Natural killer cell treated with Interleukin-12 subunit alpha and Interleukin-12 subunit beta and Interleukin-15 and Interleukin-18, amount 100 ng/mL, for 72 hours (primary cell): ENCODE measurements around the gene TMCO4. TPM values are rescaled to one million over a fixed set of nuclear protein-coding genes. Genes with fewer than 3 reads are reported as not detected.
"Not testable (repeated sequence)": the region's sequence is repeated elsewhere in the genome, so short reads cannot be mapped to it uniquely, and the experiment has no call there.

Source experiments
- ATAC-seq, 2 donors: fragments of 150-1000 bp; cut with Tn5 transposase in 1 of 2; sonication (Bioruptor Pico), chemical (Tn5 transposase) in 1 of 2; 2 replicates each; pipeline ENCODE4 v1.10.0; 2021
- DNase-seq: peaks from one replicate; pipeline ENCODE4 v3.0.0; 2022; ENCODE audit warnings: low spot score
- H3K27ac Mint-ChIP-seq, 2 donors: 1 replicate in 1 of 2; 2 replicates in 1 of 2; pipeline ENCODE4 v1.8.0; 2022; ENCODE audit warnings: mixed read lengths in 2 of 2, mild to moderate bottlenecking in 1 of 2, moderate library complexity in 1 of 2
- H3K27me3 Mint-ChIP-seq, 2 donors: 1 replicate in 1 of 2; 2 replicates in 1 of 2; pipeline ENCODE4 v1.8.0; 2022; ENCODE audit warnings: mixed read lengths in 2 of 2
- H3K36me3 Mint-ChIP-seq: one replicate; pipeline ENCODE4 v1.8.0; 2022; ENCODE audit warnings: mixed read lengths
- H3K4me1 Mint-ChIP-seq, 2 donors: 1 replicate in 1 of 2; 2 replicates in 1 of 2; pipeline ENCODE4 v1.8.0; 2022; ENCODE audit warnings: low read depth in 2 of 2, mixed read lengths in 2 of 2, mild to moderate bottlenecking in 1 of 2
- H3K4me3 Mint-ChIP-seq: one replicate; pipeline ENCODE4 v1.8.0; 2022; ENCODE audit warnings: mixed read lengths
- H3K9me3 Mint-ChIP-seq: 2 replicates; pipeline ENCODE4 v1.8.0; 2022; ENCODE audit warnings: mixed read lengths
- total RNA-seq, 2 donors: library from RNA; stranded (reverse); gene quantifications; one replicate each; pipeline ENCODE4 v1.2.3, GENCODE V29; 2022

TMCO4 gene
- total RNA-seq, 2 donors from 2014 or later: 11.7 to 20.3 TPM

DNA sequence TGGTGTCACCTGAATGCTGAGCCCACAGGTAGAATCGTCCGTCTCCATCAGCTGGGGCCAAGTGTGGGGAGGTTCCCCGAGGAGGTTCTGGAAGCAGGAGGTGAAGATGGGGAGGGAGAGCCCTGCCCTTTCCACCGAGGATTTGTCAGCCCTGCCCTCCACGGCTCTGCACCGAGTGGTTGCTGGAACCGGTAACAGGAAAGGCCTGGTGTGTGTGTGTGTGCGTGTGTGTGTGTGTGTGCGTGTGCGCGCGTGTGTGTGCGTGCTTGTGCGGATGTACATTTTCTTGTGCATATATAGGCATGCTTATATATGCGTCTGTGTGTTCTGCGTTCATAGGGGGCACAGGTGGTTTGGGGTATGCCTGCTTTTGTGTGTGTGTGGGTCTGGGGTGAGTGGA, 152.1 kb downstream of the TMCO4 start:
- Mint-ChIP-seq H3K9me3 (no peaks in the 10 kb centered on the region), H3K4me3 (no peak overlapping the region), H3K4me1 (peaks cover 9 to 12% of the 10 kb centered on the region in 2 donors), H3K36me3 (no peaks in the 10 kb centered on the region), H3K27me3 (peaks cover 12 to 14% of the 10 kb centered on the region in 2 donors), H3K27ac (no peak overlapping the region)
- ATAC-seq (no peak), DNase-seq (no peak)

DNA sequence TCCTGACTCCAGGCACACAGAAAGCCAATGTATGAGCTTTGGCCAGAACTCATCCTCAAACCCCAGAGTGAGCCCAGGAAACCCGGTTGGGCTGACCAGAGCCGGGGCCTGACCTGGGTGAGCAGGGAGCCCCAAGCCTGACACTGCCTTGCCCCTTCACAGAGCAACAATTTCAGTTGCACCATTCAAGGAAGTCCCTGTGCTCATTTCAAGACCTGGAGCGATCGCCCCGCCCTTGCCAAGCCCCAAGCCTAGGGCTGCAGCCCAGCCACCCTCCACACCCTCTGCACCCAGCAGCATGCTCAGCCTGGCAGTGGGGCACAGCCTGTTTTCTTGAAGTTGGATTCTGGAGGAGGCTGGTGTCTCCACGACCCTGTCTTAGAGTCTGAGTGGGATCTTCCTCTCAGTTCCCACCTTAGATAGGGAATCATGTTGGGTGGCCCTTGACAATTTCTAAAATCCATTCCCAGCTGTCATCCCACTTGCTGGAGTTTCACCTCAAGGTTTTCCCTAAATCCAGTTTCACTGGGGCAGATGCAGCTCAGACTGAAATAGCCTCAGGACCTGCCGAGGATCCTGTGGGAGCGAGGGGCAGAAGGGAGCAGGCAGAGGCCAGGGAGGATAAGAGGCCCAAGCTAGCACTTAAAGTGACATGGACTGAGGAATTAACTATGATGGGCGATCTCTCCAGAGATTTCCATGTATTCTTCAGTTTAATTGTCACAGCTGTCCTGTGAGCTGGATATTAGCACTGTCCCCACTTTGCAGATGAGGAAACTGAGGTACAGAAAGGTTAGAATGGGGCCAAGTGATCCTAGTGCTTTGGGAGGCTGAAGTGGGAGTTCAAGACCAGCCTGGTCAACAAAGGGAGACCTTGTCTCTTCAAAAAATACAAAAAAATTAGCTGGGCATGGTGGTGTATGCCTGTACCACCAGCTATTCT, 153.1 kb downstream of the TMCO4 start:
- no peak overlapping the region for H3K27ac Mint-ChIP-seq
- ATAC-seq (peak in 1 of 2 donors; percentile 18), DNase-seq (no peak)
- H3K9me3 Mint-ChIP-seq: no peaks in the 10 kb centered on the region
- peaks cover 9 to 12% of the 10 kb centered on the region in 2 donors for H3K4me1 Mint-ChIP-seq
- H3K27me3 Mint-ChIP-seq: peaks cover 13 to 18% of the 10 kb centered on the region in 2 donors
- no peaks in the 10 kb centered on the region for H3K36me3 Mint-ChIP-seq
- peak overlapping the region; percentile 41 for H3K4me3 Mint-ChIP-seq

DNA sequence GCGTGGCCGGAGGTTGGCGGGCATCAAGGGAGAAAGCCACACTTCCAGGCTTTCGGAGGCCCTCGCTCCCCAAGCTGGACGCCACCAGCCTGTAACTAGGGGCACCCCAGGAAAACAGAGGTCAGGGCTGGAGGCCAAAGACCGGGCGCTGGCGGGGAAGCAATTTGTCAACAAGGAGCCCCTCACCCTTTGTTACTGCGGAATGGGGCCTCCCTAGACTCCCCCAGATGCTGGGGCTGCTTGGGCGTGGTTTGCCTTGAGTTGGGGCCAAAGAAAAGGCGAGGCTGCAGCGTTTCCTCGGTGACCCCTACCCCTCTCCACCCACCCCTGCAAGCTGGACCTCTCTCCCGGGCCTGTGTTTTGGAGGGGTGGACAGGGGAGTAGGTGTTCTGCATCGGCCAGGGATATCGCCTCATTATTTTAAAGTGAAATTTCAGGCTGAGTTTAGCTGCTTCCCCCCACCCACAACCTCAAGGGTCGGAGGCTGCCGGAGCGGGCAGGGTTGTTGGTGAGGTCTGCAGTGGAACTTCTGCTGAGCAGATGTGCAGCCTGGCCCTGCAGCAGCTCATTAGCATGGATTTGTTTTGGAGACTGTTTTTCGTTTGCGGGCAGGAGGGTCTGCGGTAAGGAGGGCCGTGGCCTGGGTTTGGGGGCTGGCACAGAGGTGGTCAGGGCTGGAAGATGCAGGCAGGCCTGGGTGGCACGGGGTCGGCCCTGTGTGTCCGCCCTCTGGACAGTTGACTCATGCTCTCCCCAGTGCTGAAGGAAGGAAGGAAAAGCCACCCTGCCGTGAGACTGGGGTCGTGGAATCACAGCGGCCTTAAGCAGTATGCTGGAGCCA, 154.1 kb downstream of the TMCO4 start:
- H3K9me3 Mint-ChIP-seq: no peaks in the 10 kb centered on the region
- peak overlapping the region; percentile 41 for H3K4me3 Mint-ChIP-seq
- H3K27ac Mint-ChIP-seq: no peak overlapping the region
- no peak for DNase-seq
- H3K4me1 Mint-ChIP-seq: peaks cover 9 to 12% of the 10 kb centered on the region in 2 donors
- no peak for ATAC-seq
- H3K27me3 Mint-ChIP-seq: peaks cover 13 to 23% of the 10 kb centered on the region in 2 donors
- H3K36me3 Mint-ChIP-seq: no peaks in the 10 kb centered on the region

DNA sequence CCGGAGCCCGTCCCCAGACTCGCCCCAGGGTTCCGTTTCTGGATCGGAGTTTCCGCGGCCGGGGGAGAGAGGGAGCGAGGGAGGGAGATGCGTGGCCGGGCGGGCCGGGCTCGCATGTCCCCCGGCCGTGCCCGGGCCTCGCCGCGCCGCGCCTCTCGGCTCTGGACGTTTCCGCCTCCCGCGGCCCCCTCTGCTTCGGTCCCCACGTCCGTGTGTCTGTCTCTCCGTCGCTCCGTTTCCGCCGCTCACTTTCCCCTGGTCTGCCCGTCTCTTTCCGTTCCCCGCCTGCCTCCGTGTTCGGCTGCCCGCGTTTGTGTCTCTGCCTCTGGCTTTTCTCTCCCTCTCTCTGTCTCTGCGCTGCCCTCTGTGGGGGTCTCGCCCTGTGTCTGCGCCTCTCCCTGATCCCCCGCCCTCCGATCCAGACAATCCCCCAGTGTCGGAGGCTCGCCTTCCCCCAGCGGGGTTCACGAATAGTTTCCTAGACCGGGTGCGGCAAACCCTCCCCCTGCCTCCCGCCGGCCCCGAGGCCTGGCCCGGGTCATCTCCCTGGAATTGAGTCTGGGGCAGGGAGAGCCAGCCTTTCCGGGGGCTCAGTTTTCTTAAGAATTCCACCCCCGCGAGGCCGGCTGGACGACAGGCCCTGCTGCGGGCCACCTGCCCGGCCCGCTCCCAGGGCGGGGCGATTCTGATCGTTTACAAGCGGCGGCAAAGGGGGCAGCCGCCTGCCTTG, 154.9 kb downstream of the TMCO4 start:
- peak overlapping the region; percentile 94 for H3K4me3 Mint-ChIP-seq
- H3K27me3 Mint-ChIP-seq: peaks cover 13 to 23% of the 10 kb centered on the region in 2 donors
- peaks cover 9 to 12% of the 10 kb centered on the region in 2 donors for H3K4me1 Mint-ChIP-seq
- H3K9me3 Mint-ChIP-seq: no peaks in the 10 kb centered on the region
- ATAC-seq: peak; percentile 68 to 72
- DNase-seq: peak; percentile 69
- no peaks in the 10 kb centered on the region for H3K36me3 Mint-ChIP-seq
- peak overlapping the region; percentile 15 to 44 for H3K27ac Mint-ChIP-seq

DNA sequence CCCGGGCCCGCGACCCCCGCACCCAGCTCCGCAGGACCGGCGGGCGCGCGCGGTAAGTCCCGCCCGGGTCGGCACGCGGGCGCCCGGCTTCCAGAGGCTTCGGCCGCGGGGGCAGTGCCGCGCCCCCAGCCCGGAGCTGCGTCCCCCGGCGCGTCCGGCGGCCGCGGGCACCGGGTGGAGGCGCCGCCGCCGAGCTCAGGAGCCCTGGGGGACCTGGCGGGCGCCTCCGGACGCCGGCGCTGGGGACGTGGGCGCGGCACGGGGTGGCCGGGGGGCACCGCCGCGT, 155.4 kb downstream of the TMCO4 start:
- Mint-ChIP-seq H3K36me3 (no peaks in the 10 kb centered on the region), H3K27ac (peak overlapping the region in 1 of 2 donors; percentile 44), H3K4me1 (peaks cover 9 to 12% of the 10 kb centered on the region in 2 donors), H3K9me3 (no peaks in the 10 kb centered on the region), H3K4me3 (peak overlapping the region; percentile 94), H3K27me3 (peaks cover 13 to 23% of the 10 kb centered on the region in 2 donors)
- no peak for DNase-seq
- peak in 1 of 2 donors; percentile 33 for ATAC-seq

DNA sequence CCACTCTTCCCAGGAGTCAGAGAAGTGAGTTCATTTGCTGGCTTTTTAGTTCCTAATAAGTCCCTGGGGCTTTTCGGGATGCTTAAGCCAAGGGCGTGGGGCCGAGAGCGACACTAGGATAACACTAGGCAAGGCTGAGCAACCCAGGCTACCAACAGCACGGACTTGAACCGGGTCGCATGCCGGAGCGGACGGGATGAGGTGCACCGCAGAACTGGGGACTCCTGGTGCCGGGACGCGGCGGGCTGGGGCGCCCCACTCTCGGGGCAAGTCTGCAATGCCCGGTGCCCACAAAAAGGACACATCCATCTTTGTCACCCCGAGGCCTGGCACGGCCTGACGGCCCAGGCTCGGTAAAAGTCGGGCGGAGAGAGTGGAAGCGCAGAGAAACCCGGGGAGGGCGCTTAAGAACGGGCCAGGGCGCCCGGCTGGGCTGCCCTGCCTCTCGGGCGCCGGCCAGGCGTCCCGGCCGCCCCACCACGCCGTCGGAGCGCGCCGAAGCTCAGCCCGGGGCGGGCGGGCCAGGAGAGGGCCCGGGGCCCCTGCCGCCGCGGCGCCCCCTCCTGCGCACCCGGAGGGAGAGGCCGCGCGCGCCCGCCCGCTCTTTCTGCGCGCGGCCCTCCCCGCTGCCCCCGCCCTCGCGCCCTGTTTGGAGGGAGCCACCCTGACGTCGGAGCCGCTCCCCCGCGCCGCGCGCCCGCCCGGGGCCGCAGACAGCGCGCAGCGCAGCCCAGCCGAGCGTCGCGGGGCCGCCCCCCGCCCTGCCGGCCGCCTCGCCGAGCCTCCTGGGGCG, 155.9 kb downstream of the TMCO4 start, which contains the start of gene NBL1:
NBL1 (plus strand) TSS at position 710 of the 793 bp plus-strand sequence. CDS start 10,720 bp downstream, outside the sequence.
- ATAC-seq (peak; percentile 87 to 91), DNase-seq (peak; percentile 72)
- Mint-ChIP-seq H3K9me3 (no peaks in the 10 kb centered on the region), H3K4me1 (peaks cover 9 to 12% of the 10 kb centered on the region in 2 donors), H3K36me3 (no peaks in the 10 kb centered on the region), H3K27ac (peak within 1 kb of the TSS; percentile 15 to 59), H3K4me3 (peak within 1 kb of the TSS; percentile 94), H3K27me3 (peaks cover 15 to 23% of the 10 kb centered on the region in 2 donors)

DNA sequence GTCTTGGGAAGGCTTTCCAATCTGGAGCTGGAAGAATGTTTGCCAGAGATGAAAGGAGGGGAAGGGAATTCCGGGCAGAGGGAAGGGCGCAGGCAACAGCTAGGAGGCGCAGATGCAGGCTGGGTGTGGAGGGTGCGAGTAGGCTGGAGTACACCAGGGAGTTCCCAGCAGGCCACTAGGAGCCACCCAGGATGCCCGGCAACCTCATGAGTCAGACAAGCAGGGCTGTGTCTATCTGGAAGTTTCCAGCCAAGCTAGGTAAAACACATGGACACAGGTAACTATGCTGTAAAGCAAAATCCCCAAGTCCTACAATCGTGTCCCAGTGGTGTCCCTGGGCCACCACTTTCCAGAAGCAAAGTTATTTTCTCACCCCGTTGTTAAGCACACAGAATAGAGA, 156.6 kb downstream of the TMCO4 start:
- no peaks in the 10 kb centered on the region for H3K9me3 Mint-ChIP-seq
- peak overlapping the region; percentile 75 for H3K4me3 Mint-ChIP-seq
- peaks cover 9 to 12% of the 10 kb centered on the region in 2 donors for H3K4me1 Mint-ChIP-seq
- H3K36me3 Mint-ChIP-seq: no peaks in the 10 kb centered on the region
- peaks cover 15 to 23% of the 10 kb centered on the region in 2 donors for H3K27me3 Mint-ChIP-seq
- no peak for DNase-seq
- H3K27ac Mint-ChIP-seq: peak overlapping the region in 1 of 2 donors; percentile 59
- ATAC-seq: no peak

DNA sequence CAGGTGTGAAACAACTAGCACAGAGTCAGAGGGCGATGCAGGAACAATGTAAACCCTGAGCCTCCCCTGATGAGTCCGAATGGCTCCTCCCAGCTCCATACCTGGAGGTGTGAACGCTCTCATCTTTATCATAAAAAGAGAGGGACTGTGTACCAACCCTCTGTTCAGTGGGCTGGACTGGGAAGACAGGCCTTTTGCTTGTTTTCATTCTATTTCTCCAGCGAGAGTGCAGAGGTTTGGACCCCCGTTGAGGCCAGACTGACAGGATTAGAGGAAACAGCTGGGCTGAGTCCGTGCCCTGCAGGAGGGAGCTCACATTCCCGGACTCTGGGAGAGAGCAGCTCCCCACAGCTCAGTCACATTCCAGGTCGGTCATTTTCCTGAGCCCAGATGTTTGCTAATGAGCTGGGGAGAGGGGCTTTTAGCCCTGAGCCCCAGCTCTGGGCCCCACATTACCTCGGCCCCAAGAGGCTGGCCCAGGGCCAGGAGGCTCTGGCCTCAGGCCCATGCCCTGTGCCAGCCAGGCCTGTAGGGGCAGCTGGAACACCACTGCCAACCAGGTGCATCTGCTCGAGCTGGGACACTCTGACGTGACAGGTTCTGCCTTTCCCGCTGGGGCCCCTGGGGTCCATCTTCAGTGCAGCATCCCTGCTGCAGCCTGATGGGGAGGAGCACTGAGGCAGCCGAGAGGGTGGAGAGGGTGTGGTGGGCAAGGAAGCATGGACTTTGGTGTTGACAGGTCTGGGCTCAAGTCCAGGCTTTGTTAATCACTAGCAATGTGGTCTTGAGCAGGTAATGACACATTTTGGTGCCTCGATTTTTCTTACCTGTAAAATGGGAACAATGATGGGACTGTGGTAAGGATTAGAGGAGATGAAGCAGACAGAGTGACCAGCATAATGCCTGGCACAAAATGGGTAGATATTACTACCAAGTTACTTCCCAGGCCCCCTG, 159.1 kb downstream of the TMCO4 start:
- ATAC-seq (no peak), DNase-seq (no peak)
- H3K9me3 Mint-ChIP-seq: no peaks in the 10 kb centered on the region
- H3K36me3 Mint-ChIP-seq: no peaks in the 10 kb centered on the region
- H3K4me3 Mint-ChIP-seq: no peak overlapping the region
- peaks cover 15 to 23% of the 10 kb centered on the region in 2 donors for H3K27me3 Mint-ChIP-seq
- peaks cover 3 to 5% of the 10 kb centered on the region in 2 donors for H3K4me1 Mint-ChIP-seq
- H3K27ac Mint-ChIP-seq: no peak overlapping the region

DNA sequence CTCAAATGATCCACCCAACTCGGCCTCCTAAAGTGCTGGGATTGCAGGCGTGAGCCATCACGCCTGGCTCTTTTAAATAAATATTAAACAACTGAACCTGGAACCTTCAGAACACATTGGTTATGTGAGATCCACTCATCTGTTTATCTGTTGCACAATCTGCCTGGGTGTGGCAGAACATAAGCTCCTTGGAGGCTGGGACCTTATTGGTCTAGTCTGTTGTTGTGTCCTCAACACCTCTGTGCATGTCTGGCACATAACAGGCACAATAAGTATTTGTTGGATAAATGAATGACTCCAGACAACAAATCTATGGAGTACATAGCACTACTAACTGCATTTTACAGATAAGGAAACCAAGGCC, 159.7 kb downstream of the TMCO4 start:
- H3K27ac Mint-ChIP-seq: no peak overlapping the region
- H3K36me3 Mint-ChIP-seq: no peaks in the 10 kb centered on the region
- peaks cover 15 to 21% of the 10 kb centered on the region in 2 donors for H3K27me3 Mint-ChIP-seq

DNA sequence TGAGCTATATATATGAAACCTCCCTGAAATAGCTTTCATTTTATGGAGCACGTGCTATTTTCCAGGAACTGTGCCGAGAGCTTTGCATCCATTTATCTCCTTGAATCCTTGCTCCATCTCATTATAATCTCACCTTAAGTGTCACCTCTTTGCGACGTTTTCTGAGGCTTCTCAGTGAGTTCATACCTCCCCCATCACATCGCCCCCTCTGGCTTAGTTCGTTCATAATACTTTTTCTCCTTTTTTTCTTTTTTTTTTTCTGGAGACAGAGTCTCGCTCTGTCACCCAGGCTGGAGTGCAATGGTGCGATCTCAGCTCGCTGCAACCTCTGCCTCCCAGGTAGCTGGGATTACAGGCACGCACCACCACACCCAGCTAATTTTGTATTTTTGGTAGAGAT, 160.5 kb downstream of the TMCO4 start:
- H3K27ac Mint-ChIP-seq, DNase-seq, ATAC-seq, H3K36me3 Mint-ChIP-seq, H3K9me3 Mint-ChIP-seq, H3K4me3 Mint-ChIP-seq, H3K4me1 Mint-ChIP-seq: not testable (repeated sequence)
- peaks cover 12 to 18% of the 10 kb centered on the region in 2 donors for H3K27me3 Mint-ChIP-seq

More for the DNA sequence above, 159.7 kb downstream of the TMCO4 start:
- Mint-ChIP-seq H3K4me3 (no peak overlapping the region), H3K4me1 (peaks cover 3 to 5% of the 10 kb centered on the region in 2 donors), H3K9me3 (no peaks in the 10 kb centered on the region)
- no peak for DNase-seq
- ATAC-seq: no peak

DNA sequence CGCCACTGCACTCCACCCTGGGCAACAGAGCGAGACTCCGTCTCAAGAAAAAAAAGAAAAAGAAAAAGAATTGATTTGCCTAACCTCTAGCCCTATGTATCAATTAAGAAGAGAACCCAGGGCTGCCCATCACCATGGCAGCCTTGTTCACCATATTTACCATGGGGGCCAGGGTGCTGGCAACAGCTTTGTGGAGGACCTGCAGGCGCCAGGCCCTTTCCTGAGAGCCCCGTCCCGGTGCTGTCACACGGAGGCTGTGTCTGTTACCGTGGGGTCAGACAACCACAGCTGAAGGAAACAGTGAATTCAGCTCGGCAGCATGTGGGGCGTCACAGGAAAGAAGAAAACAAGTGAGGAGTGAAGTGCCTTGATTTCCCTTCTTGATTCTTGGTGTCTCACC, 162.1 kb downstream of the TMCO4 start:
- H3K27ac Mint-ChIP-seq: no peak overlapping the region
- ATAC-seq (no peak), DNase-seq (no peak)
- no peaks in the 10 kb centered on the region for H3K9me3 Mint-ChIP-seq
- no peaks in the 10 kb centered on the region for H3K36me3 Mint-ChIP-seq
- H3K4me3 Mint-ChIP-seq: no peak overlapping the region
- H3K4me1 Mint-ChIP-seq: no peaks in the 10 kb centered on the region
- peaks cover 3 to 8% of the 10 kb centered on the region in 2 donors for H3K27me3 Mint-ChIP-seq

DNA sequence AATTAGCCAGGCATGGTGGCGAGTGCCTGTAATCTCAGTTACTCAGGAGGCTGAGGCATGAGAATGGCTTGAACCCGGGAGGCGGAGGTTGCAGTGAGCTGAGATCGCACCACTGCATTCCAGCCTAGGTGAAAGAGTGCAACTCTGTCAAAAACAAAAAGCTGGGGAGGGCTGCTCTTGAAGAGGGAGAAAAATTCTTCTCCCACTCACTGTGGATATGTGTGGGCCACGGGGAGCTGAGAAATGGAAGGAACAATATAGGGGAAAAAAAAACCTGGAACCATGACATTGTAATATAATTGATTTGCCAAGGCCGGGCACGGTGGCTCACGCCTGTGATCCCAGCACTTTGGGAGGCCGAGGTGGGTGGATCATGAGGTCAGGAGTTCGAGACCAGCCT, 163.0 kb downstream of the TMCO4 start:
- not testable (repeated sequence) for H3K9me3 Mint-ChIP-seq, H3K4me1 Mint-ChIP-seq, H3K36me3 Mint-ChIP-seq, ATAC-seq, DNase-seq, H3K4me3 Mint-ChIP-seq, H3K27ac Mint-ChIP-seq, H3K27me3 Mint-ChIP-seq
